Neural progenitor cell (in vitro differentiated cells): ENCODE results near the gene PAPLN.

Experiments used
- EZH2 ChIP-seq: fragments of 200-600 bp; sonication (generic); IDR thresholded peaks from 2 replicates; pipeline ENCODE4 v1.6.1; 2017; ENCODE audit warnings: antibody characterized with exemption, mild to moderate bottlenecking, moderate library complexity
- TF ChIP-seq, protein P1 (sequence below): fragments of 200-600 bp; sonication (generic); IDR thresholded peaks from 2 replicates; pipeline ENCODE4 v1.5.1; 2017; ENCODE audit warnings: antibody characterized with exemption, mild to moderate bottlenecking

DNA sequence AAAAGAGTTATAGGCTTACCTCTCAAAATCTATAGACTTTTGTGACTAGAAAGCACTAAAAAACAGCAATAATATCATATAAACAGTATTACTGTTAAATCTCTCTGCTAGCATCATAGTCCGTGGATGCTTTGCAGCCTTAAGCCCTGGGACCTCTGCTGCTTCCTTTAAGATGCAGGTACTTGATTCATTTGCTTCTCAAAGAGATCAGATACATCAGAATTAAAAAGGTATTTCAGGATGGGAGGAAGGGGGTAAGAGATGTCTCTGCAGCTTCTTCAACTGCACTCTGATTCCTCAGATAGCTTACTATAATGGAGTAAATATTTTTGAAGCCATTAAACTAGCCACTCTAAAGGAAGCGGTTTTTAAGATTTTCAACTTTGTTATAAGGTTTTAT lies 49.3 kb downstream of the PAPLN start:
- TF ChIP-seq, protein P1, sequence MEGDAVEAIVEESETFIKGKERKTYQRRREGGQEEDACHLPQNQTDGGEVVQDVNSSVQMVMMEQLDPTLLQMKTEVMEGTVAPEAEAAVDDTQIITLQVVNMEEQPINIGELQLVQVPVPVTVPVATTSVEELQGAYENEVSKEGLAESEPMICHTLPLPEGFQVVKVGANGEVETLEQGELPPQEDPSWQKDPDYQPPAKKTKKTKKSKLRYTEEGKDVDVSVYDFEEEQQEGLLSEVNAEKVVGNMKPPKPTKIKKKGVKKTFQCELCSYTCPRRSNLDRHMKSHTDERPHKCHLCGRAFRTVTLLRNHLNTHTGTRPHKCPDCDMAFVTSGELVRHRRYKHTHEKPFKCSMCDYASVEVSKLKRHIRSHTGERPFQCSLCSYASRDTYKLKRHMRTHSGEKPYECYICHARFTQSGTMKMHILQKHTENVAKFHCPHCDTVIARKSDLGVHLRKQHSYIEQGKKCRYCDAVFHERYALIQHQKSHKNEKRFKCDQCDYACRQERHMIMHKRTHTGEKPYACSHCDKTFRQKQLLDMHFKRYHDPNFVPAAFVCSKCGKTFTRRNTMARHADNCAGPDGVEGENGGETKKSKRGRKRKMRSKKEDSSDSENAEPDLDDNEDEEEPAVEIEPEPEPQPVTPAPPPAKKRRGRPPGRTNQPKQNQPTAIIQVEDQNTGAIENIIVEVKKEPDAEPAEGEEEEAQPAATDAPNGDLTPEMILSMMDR: no peak
- no peak for TF ChIP-seq EZH2
